ENCODE results near the gene ZNF318.

The ZNF318 gene

DNA sequence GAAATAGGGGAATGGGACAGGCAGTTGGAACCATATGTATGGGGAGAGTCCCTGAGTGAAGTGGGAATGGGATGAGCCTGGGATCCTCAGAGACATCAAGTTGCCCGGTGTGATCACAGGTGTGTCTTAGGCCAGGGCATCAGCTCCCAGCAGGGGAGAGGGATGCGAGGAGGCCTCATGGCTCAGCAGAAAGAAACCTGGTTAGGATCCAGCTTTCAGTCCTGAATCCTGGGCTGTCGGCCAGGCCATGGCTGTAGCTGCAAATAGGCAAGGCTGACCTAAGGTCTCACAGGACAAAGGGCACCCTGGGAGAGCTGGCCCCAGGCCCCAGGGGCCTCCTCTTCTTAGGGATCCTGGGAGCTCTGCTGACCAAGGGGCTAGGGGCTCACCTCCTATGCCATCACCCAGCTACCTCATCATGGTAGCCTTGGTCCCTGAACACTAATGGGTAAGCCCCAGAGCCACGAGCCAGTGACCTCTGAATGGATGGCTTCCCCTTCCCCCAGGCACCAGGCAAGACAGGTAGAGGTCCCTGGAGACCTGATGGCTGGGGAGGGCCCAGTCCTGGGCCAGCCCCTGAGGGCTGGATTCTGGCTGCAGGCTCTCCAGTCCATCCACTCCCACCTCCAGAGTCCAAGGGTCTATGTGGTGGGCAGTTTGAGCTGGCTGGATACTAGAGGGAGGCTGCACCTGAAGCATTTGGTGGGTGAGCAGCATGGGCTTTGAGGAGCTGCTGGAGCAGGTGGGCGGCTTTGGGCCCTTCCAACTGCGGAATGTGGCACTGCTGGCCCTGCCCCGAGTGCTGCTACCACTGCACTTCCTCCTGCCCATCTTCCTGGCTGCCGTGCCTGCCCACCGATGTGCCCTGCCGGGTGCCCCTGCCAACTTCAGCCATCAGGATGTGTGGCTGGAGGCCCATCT lies 71.5 kb downstream of the ZNF318 start, which contains the start of gene SLC22A7:
Gene SLC22A7, plus strand, starts transcription at position 617 of the 921 bp plus-strand sequence. Its CDS starts 99 bp downstream, at position 716.
- no peak for DNase-seq

GRCh38 chr6:43296780-43297497 lies 72.5 kb downstream of the ZNF318 start:
- DNase-seq: no peak

GRCh38 chr6:43295456-43295855 lies 74.0 kb downstream of the ZNF318 start:
- DNase-seq: no peak

DNA sequence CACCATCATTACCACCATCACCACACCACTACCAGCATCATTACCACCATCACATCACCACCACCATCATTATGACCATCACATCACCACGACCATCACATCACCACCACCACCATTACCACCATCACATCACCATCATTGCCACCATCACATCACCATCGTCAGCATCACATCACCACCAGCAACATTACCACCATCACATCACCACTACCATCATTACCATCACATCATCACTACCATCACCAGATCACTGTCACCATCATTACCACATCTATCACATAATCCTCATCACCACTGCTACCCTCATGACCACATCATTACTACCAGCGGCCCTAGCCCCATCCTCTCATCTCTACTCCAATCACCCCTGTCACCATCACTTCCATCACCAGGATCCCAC lies 74.9 kb downstream of the ZNF318 start:
- no peak for DNase-seq

DNA sequence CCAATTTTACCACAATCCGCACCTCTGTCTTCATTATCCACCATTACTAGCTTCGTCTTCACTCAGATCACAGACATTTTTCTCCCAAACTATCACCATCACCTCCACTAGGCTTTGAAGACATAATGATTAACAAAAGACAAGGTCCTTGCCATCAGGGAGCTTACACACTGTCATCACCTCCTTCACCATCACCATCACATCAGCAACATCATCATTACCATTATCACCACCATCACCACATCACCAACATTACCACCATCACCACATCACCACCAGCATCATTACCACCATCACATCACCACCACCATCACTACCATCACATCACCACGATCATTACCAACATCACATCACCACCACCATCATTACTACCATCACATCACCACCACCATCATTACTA lies 75.7 kb downstream of the ZNF318 start:
- DNase-seq: no peak

GRCh38 chr6:43292763-43293318 lies 76.6 kb downstream of the ZNF318 start:
- no peak for DNase-seq

- DNase-seq: no peak
Observed at GRCh38 chr6:43292341-43292740, 77.1 kb downstream of the ZNF318 start.

DNA sequence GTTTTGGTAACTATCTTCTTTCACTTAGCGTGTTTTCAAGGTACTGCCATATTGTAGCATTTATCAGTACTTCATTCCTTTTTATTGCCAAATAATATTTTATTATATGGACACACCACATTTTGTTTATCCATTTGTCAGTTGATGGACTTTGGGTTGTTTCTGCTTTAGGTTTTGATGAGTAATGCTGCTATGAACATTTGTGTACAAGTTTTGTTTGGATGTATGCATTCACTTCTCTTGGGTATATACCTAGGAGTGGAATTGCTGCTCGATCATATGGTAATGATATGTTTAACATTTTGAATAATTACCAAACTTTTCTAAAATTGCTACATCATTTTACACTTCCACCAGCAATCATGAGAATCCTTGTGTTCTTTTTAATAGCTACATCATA lies 77.7 kb downstream of the ZNF318 start:
- DNase-seq: no peak

GRCh38 chr6:43290905-43291355 lies 78.5 kb downstream of the ZNF318 start:
- no peak for DNase-seq

GRCh38 chr6:43290339-43290904 lies 79.0 kb downstream of the ZNF318 start:
- DNase-seq: no peak

DNA sequence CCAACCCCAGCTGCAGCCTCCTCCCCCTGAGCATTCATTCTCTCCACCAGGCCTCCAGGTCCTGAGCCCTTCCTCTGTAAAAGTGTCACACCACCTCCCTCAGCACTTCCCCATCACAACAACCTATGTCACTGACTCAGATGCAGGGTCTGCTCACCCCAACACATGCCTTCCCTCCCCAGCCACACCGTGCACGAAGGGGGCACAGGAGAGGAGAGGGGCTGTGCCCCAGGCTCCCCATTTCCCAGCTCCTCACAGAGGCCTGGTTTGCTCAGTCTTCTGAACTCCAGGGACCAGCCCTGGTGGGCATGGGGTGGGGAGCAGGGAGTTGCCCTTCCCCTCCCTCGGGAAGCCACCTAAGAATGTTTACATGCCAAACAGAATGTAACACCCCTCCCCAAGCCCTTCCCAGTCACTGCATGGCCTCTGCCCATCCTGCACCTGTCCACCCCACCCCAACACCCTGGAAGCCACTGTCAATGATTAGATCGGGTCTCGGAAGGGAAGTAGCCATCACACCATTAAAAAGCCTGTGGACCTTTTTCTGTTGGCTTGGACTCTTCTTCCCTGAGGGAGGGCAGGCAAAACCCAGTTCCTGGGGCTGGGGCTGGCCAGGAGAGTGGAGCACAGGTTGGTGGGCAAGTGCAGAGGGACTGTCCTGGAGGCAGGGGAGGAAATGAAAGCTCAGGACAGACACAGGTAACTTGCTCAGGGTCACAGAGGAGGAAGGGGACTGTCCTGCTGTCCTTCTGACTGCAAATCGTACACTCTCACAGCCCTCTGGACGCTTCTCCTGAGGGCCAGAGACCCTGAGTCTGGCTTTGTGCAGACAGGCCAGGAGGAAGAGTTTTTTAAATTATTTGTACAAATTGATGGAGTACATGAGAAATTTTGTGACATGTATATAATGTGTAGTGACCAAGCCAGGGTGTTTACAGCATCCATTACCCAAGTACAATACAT lies 81.4 kb downstream of the ZNF318 start:
- DNase-seq: no peak

- DNase-seq: no peak
Observed at GRCh38 chr6:43286980-43287716, 82.3 kb downstream of the ZNF318 start.

GRCh38 chr6:43286456-43286979 lies 82.9 kb downstream of the ZNF318 start:
- no peak for DNase-seq
